ENCODE results near the gene LAMP2.

Gene LAMP2

DNA sequence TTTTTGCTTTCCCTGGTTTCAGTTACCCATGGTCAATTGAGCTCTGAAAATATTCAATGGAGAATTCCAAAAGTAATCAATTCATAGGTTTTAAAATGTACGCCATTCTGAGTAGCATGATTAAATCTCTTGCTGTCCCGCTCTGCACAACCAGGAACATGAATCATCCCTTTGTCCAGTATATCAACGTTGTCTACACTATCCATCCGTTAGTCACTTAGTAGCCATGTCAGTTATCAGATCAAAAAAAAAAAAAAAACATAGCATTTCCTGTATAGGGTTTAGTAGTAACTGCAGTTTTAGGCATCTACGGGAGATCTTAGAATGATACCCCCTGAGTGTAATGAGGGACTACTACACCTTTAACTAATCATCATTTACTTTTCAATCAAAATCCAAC, 15.1 kb downstream of the LAMP2 start:
- DNase-seq: no peak

DNA sequence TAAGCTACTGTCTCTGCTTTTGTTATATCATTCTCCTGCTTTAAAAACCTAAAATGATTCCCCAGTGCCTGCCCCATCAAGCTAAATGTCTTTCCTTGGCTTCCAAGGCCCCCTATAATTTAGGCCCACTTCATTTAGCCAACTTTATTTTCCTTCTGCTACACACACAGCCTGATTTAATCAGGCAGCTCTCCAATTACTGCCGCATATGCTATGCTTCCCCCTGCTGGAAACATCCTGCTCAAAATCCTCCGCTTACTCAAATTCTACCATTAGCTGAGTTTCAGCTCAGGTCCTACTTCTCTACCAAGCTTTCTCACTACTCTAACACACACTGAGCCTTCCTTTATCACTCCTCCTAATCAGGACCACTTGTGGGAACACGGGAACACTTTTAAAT, 17.0 kb downstream of the LAMP2 start:
- no peak for DNase-seq

DNA sequence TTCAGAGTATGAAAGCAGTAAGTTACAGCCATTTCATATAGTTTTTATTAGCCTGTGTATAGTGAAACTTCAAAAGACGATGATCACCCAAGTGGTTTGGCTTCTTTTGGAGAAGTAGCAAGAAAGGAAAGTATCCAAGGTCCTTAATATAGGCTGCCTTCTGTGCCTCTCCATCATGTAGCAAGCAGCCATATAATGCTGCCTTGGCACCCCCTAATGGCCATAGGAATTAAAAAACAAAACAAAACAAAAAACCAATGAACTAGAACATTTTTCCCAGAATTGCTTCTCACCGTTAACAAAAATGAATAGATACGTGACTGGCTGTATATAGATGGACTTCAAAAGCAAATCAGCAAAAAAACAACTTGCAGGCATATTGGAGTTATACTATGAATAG, 18.9 kb downstream of the LAMP2 start:
- no peak for DNase-seq

DNA sequence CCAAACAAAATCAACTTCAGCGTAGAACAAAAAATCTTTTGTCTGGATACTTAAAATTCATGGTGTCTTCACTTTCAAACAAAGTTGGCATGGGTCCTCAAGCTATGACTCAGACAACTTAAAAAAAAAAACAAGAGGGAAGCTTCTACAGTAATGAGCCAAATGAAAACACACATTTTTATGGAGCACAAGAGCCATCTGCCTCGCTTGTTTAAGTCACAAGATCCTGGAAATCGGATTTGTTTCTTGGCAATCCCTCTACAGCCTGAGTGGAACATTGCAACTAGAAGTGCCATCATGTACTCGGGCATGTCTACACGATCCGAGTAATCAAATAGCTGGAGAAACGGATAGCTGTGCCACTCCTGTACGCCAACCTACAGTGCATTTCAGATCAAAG, 22.6 kb downstream of the LAMP2 start:
- no peak for DNase-seq

DNA sequence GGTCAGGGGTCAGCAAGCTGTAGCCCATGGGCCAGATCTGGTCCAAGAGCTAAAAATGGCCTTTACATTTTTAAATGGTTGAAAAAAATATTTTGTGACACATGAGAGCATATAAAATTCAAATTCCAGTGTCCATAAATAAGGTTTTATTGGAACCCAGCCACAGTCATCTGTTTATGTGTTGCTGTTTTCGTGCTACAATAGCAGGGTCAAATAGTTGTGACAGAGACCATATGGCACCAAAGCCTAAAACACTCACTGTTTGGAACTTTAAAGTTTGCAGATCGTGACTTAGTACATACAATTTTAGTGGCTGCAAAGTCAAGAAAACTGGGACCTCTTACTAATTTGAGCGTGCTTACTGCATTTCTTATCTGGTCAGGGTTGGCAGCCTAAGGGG, 29.2 kb downstream of the LAMP2 start:
- DNase-seq: no peak

DNA sequence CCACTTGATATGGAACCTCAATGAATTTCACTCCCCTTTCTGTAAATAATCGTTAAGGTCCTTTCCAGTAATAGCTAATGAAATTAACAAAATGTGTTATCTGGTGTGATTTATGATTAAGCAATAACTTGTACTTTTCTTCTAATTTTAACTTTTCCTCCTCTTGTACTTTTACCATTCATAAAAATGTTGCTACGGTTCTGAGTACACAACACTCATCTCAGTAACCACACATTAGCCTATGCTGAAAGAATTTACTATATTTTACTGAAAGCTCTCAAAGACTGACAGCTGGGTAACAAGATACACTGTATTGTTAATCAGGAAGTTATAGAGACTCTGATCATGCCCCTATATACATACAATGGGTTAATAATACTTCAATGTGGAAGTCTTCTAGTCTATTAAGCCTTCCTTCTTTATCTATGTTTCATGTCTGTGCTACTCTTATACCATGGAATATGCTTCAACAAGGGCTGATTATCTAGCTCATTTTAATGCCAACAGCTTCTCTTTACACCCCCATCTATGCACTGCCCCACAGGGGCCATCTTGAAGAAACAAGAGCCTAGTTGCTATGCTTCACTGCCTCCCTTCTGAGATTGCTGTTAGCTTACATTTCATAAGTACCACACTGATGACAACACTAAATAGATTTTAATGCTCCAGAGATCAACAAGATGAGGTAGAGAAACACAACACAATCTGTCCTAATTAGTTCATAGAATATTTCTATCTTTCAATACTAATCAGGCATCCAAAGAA, 39.1 kb downstream of the LAMP2 start:
- DNase-seq: no peak

DNA sequence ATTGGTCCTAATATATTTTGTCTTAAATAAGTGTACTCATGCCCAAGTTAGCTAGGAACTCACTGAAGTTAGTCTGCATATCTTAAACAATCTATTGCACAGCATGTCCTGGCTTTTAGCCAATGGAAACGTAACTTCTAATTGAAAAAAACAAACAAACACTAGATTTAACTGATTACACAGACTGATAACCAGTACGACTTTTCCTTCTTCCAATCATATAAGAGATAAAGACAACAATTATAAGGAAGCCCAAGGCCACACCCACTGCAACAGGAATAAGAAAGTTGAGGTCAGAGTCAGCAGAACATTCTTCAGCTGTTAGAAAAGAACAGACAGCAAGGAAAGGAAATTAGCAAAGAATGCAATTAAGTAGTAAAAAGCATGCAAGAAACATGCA, 40.8 kb downstream of the LAMP2 start:
- no peak for DNase-seq

DNA sequence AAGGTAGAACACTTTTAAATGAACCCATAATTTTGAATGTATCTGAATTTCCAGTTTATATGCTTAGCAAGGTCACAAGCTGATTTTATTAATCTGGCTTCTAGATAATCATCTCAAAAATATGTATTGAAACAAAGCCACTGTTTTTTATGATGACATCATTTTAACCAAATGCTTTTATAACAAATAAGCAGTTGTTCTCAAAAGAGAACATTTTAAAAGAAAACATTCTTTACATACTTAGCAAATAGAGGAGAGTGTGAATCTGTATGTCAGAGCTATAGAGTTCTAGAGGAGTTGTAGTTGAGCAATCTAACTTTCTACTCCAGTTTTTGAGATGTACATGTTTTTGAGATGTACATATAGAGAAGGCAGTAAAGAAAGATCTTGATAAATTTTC, 42.5 kb downstream of the LAMP2 start:
- no peak for DNase-seq

DNA sequence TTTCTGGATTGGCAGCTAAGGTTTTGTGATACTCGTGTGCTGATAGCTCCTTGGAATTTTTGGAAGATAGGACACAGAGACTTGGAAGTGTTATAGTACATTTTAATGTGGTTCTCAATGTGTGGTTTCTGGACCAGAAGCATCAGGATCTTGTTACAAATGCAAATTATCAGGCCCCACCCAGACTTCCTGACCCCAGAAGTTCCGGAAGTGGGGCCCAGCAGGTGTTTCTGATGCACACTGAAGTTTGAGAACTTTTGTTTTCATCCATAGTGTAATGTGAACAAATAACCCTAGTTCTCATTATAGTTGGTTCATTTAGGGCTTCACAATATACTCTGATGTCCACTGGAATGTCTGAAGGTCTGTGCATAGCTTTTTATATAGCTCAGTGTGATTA, 49.6 kb downstream of the LAMP2 start:
- DNase-seq: no peak

DNA sequence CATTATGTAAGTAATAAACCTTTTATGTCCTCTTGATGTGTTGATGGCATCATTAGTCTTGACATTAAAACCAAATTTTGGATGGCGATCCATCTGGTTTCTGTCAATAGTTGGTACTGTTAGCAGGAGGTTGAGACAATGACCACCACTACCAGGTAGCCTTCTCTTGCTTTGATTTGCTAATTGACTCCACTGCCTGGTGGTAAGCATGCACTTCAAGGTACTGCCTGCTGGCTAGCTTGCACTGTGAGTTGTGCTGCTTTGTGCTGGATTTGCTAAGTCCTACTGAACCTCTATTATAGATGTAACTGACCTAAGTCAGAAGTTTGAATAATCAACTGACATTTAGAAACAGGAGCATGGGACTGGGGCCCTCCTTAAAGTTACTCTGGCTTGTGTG, 60.9 kb downstream of the LAMP2 start:
- DNase-seq: no peak

DNA sequence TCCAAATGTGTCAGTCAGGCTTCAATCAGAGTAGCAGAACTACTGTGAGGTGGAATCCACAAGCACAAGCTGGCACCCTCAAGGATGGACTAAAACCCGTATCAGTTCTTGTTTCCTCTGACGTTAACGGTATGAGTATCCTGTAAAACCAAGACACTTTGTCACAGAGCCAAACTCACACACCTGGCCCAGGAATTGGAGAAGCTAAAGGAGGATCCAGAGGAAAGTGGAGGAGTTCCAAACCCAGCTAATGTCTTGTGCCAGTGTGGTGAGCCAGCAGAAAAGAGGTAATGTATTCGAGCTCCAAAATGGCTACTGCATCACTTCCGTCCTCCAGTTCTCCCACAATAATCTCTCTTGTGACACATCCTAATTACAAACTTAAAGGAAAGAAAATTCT, 62.5 kb downstream of the LAMP2 start:
- no peak for DNase-seq

DNA sequence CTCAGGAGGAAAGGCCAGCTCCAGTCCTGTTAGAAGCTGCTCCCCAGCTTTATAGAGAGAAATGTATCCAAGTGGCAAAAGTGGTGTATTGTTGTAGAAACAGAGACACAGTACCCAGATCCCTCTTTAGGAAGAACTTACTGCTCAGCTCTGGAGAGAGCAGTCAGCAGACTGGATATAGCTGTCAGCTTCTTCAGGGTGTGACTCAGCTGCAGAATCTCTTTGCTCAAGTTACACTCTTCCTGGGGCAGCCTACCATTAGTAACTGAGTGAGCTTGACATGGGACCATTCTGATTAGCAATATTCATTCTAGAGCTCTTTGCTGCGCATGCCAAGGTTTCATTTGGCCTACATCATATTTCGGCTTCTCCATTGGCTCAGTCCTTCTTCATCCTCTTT, 66.7 kb downstream of the LAMP2 start:
- no peak for DNase-seq

DNA sequence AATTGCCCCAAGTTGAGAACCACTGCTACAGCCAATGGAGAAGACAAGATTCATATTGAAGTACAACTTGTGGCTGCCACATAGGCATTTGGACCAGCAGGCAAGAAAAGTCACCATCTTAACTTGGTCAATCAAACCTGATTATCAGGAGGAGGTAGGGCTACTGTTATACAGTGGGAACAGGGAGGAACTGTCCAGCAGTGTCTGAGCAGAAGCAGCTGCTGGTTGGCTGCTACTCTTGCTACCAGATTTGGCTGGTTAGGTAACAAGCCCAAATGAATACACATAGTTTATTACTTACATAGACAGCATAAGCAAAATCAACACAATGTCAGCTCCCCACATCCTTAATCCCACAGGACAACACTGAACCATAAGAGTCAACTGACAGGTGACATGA, 67.8 kb downstream of the LAMP2 start:
- DNase-seq: no peak

DNA sequence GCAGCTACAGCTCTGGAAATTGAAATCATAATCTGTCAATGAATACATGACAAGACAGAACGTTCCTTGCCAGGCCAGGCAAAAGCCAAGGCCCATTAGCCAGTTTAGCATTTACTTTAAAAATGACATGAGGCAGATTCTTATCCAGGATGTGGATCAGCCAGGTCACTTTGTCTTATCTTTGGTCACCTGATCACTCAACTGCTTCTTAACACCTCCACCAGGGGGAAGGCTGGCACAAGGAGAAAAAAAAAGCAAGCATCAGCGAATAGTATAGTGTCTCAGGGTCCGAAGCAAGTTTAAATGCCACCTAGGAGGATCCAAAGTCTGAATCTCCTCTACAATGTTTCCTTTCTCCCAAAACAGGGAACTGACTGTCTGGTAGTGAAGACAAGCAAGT, 88.4 kb downstream of the LAMP2 start:
- DNase-seq: no peak

DNA sequence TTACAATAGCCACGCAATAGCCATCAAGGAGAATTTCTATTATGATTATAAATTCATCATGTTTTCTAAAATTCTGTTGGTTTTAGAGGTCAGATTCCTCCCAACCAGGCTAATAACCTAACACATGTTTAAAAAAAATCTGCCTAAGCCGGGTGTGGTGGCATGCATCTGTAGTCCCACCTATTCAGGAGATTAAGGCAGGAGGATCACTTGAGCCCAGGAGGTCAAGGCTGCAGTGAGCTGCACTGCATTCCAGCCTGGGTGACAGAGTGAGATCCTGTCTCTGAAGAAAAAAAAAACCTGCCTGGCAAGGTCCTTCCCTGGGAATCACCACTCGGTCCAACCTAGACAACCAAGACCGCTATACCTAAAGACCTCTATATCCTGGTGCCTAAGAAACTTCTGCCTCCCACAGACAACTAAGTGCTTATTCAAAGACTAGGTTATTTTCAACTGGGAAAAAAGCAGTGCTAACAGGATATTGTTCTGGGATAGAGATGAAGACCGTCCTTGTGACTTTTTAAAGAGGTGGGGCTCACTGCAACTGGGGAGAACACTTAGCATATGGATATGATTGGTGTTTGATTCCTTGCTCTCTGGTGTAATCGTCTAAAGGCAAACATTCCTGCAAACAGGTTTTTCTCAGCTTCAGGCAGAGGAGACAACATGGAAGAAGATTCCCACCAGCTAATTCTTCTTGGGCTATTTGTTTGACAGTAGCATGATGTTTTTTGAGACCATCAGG, 89.0 kb downstream of the LAMP2 start:
- no peak for DNase-seq

DNA sequence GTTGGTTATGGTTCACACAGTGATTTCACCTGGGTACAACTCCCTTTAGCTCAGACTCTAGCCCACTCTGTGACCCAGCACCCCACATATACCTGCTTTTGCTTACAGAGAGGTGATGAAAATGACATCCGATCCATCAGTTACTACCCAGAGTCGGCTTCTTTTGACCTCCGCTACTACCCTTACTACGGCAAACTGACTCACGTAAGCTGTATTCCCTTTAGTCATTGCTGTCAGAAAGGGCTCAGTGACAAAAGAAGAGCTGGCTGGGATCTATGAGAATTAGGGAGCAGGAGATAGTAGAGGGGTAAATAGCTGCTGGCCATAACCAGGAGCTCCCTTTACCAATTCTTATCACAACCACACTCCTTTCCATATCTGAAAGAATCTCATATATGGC, 90.5 kb downstream of the LAMP2 start:
- no peak for DNase-seq
